LoVo (cell line): Measurements from ENCODE around the gene TLE1.

ENCODE experiments used
- DNase-seq: peaks from one replicate; pipeline ENCODE4 v3.0.0-alpha.2; 2016; ENCODE audit warnings: low spot score

Gene TLE1

GRCh38 chr9:81543695-81544094, 145.7 kb downstream of the TLE1 start:
- DNase-seq, result no peak

GRCh38 chr9:81542118-81542889, 147.0 kb downstream of the TLE1 start:
- DNase-seq, result no peak

- DNase-seq, result no peak
Measured at GRCh38 chr9:81540142-81540710, 149.1 kb downstream of the TLE1 start.

- no peak for DNase-seq
Measured at GRCh38 chr9:81539317-81539716, 150.0 kb downstream of the TLE1 start.

GRCh38 chr9:81538890-81539289, 150.5 kb downstream of the TLE1 start:
- DNase-seq, result no peak

GRCh38 chr9:81537964-81538363, 151.4 kb downstream of the TLE1 start:
- DNase-seq, result no peak

- DNase-seq, result no peak
Measured at GRCh38 chr9:81536242-81537025, 152.9 kb downstream of the TLE1 start.

GRCh38 chr9:81535542-81536241, 153.7 kb downstream of the TLE1 start:
- no peak for DNase-seq

GRCh38 chr9:81534138-81534875, 155.0 kb downstream of the TLE1 start:
- no peak for DNase-seq
